KG1 (cell line): ENCODE results near the gene PDE4C.
"Not testable (repeated sequence)": the region's sequence is repeated elsewhere in the genome, so short reads cannot be mapped to it uniquely, and the experiment has no call there.

ENCODE experiments used
- DNase-seq: peaks from one replicate; lab custom pipeline; 2025; lab: John Stamatoyannopoulos, UW

Gene PDE4C

GRCh38 chr19:18223860-18224524, 2.2 kb downstream of the PDE4C start:
- DNase-seq = no peak

- no peak for DNase-seq
Observed at GRCh38 chr19:18221815-18222725, 4.2 kb downstream of the PDE4C start.

GRCh38 chr19:18220632-18221275, 5.5 kb downstream of the PDE4C start:
- no peak for DNase-seq

- no peak for DNase-seq
Observed at GRCh38 chr19:18219911-18220631, 6.2 kb downstream of the PDE4C start.

GRCh38 chr19:18218600-18218999, 7.6 kb downstream of the PDE4C start:
- DNase-seq = no peak

DNA sequence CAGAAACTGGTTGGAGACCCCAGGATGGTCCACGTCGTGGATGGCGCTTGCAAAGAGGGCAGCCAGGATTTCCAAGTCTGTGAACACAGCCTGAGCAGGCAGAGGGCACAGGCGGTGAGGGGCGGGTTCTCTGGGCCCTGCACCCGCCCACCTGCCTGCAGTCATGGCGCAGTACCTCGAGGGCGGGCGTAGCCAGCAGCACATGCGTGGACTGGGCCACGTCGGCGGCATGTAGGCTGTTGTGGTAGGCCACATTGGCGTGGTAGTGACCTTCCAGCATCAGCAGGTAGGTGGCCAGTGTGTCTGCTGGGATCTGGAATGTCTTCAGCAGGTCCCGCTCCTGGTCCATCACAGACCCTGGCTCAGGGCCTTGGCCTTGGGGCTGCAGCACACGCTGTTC, 8.1 kb downstream of the PDE4C start:
- no peak for DNase-seq

DNA sequence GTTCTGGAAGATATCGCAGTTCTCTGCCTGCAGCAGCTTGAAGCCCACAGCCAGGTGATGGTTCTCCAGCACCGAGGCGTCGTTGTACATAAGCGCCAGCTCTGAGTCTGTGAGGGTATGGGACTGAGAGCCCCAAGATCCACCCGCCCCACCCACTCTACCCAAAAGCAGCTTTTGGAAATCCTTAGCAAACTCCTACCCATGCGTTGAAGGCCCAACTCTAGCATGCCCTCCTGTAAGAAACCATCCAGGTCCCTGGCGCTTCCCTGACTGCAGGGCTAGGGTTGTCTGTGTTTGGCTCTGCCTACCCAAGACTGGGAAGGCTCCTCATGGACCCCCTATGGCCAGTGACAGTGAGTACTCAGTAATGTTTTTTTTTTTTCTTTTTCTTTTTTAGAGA, 9.4 kb downstream of the PDE4C start:
- DNase-seq = no peak

- no peak for DNase-seq
Observed at GRCh38 chr19:18214779-18215433, 11.3 kb downstream of the PDE4C start.

DNA sequence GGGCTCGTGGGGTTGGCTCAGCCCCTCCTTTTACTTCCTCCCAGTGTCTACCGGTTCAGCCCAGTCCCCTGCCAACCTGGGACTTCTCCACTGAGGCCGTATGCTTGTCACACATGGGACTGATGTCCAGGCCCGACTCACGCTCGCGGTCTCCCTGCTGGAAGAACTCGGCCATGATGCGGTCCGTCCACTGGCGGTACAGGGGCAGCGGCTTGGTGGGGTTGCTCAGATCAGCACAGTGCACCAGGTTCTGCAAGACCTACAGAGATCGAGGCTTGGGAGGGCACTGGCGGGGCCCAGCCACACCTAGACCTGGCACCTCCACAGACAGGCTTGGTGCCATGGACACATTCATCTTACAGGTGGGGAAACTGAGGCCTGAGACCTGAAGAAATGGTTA, 14.6 kb downstream of the PDE4C start:
- no peak for DNase-seq

GRCh38 chr19:18209912-18210311, 16.3 kb downstream of the PDE4C start:
- DNase-seq = not testable (repeated sequence)

GRCh38 chr19:18208098-18208951, 17.9 kb downstream of the PDE4C start:
- no peak for DNase-seq

- DNase-seq = no peak
Observed at GRCh38 chr19:18206018-18206417, 20.2 kb downstream of the PDE4C start.

- DNase-seq = peak; percentile 29
Observed at GRCh38 chr19:18205200-18205892, 20.9 kb downstream of the PDE4C start.

DNA sequence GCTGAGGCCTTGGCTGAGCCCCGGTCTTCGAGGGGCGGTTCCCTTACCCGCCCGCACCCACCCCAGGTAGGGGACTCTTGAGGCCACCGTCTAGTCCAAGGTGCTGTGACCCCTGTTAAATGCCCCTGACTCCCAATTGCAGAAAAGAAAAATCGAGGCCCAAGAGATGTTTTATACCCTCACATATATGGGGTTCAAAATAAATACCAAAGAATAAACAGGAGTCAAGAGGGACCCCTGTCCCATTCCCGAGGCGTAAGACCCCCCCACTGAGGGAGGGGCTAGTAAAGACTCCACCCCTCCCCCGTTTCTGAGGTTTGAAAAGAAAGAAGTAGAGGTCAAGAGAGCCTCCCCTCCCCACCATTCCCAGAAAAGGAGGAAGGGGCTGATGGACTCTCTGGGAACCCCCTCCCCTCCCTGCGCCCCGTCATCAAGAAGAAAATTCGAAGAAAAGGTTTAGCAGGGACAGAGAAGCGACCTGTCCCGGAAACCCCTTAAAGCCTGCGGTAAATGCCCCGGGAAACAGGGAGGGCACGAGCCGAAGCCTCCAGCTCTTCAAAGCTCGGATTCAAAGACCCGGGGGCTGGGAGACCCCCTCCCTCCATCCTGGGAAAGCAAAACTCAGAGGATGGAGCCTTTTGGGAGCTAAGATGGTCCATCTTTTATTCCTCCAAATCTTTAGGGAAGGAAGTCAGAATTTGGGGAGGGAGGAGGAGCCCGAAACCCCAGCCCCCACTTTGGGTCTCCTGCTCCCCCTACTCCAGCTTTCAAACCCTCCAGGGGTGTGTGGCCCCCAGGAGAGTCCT, 21.6 kb downstream of the PDE4C start:
- DNase-seq = no peak

- peak; percentile 99 for DNase-seq
Observed at GRCh38 chr19:18203863-18204393, 22.3 kb downstream of the PDE4C start, which contains the start of gene RAB3A. TSS of gene RAB3A (minus strand) at chr19:18204042. CDS start at chr19:18202740, 1,302 bp downstream.

DNA sequence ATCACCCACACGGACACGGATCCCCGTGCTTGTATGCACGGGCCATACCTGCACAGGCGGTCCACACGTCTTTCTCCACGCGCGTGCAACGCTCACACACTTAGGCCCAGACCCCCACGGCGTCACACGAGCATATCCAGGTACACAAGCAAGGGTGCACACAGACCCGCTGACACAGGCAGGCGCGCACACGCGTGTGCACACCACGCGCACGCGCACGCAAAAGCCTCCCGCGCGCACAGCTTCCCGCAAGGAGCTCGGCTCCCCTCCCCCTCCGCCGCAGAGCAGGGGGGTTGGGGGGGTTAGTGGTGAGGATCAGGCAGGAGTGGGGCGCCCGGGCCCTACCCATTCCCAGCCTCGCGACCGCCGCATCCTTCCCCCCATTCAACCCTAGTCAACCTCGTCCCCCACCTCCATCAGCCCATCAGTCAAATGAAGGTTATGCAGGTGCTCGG, 22.8 kb downstream of the PDE4C start:
- DNase-seq = no peak

GRCh38 chr19:18202778-18203407, 23.3 kb downstream of the PDE4C start:
- no peak for DNase-seq

GRCh38 chr19:18202397-18202777, 23.9 kb downstream of the PDE4C start:
- DNase-seq = no peak
